ENCODE measurements around the gene GTPBP8.

Gene GTPBP8

DNA sequence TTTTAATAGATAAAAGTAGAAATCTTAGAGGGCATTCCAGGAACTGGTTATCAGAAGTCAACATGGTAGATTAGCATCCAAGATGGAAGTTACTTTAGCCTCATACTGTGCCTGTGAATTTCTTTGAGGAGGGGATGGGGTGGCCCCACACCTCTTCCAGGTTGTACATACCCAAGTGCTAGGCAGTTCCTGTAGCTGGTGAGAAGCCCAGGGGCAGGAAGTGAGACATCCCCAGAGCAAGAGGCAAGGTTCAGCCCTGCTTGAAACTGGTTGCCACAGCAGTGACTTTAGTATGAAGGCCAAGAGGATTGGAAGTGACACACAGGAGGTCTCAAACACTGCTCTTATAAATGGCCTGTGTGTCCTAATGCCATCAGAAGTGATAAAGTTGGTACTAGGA, 11.9 kb downstream of the GTPBP8 start:
- Histone ChIP-seq H3K36me3 (ENCODE audit: control insufficient read depth, insufficient read depth, low read length) (peaks cover 15% of the 10 kb centered on the region), H3K4me3 (ENCODE audit: low read depth, low read length) (no peak overlapping the region), H3K27me3 (ENCODE audit: control insufficient read depth, insufficient read depth, low read length) (no peaks in the 10 kb centered on the region), H3K9me3 (ENCODE audit: control insufficient read depth, insufficient read depth, low read length) (no peaks in the 10 kb centered on the region), H3K9ac (ENCODE audit: low read depth, low read length) (no peak overlapping the region), H3K4me1 (ENCODE audit: control insufficient read depth, insufficient read depth, low read length) (no peaks in the 10 kb centered on the region)

DNA sequence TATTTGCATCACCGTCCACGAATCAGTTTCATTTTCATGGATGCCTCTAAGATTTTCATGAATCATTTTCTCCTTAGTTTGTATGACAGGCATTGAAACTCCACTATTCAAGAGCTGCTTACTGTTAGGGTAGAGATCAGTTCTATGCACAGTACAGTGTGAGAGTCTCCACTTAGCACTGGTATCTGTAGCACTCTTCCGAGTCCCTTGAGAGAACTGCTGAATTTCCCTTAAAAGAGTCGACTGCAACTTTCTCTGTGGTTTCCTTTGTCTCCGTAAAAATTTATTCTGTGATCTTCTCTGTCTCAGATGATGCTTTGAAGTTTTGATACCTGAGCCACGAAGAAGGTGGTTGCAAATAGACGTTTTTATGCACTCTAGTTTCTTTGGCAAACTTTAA, 14.8 kb downstream of the GTPBP8 start:
- Histone ChIP-seq H3K4me3 (ENCODE audit: low read depth, low read length) (no peak overlapping the region), H3K4me1 (ENCODE audit: control insufficient read depth, insufficient read depth, low read length) (no peaks in the 10 kb centered on the region), H3K9ac (ENCODE audit: low read depth, low read length) (no peak overlapping the region), H3K9me3 (ENCODE audit: control insufficient read depth, insufficient read depth, low read length) (no peaks in the 10 kb centered on the region), H3K36me3 (ENCODE audit: control insufficient read depth, insufficient read depth, low read length) (peaks cover 16% of the 10 kb centered on the region), H3K27me3 (ENCODE audit: control insufficient read depth, insufficient read depth, low read length) (no peaks in the 10 kb centered on the region)

DNA sequence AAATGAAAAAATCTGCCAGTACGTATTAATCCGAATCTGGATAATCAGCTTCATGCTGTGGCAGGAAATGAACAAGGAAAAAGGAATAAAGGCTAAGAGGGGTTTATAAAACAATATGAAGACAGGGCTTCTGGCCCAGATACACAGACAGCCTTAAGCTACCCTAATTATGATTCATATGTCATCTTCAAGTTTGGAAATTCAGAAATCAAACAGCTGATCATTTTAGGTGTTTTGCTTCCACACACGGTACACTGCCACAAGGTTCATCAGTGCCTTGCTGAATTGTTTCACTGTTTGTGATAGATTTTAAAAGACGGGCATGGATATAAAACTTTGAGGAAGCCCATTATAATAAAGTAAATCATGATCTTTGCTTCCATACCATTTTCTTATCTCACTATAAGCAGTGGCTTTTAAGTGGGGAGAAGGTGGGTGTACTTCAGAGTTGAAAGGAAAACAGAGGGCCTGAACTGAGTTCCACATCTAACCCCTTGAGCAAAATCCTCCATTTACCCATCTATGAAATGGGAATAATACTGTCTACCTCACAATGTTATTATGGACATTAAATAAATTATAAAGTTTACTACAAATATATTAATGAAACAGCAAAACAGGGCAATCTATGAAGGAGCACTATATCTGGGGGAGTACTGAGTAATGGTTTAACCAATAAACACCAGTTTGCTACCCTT, 15.7 kb downstream of the GTPBP8 start:
- Histone ChIP-seq H3K4me1 (ENCODE audit: control insufficient read depth, insufficient read depth, low read length) (no peaks in the 10 kb centered on the region), H3K4me3 (ENCODE audit: low read depth, low read length) (no peak overlapping the region), H3K9ac (ENCODE audit: low read depth, low read length) (no peak overlapping the region), H3K27me3 (ENCODE audit: control insufficient read depth, insufficient read depth, low read length) (no peaks in the 10 kb centered on the region), H3K9me3 (ENCODE audit: control insufficient read depth, insufficient read depth, low read length) (no peaks in the 10 kb centered on the region), H3K36me3 (ENCODE audit: control insufficient read depth, insufficient read depth, low read length) (peaks cover 16% of the 10 kb centered on the region)

- H3K36me3 ChIP-seq (ENCODE audit: control insufficient read depth, insufficient read depth, low read length) = peaks cover 12% of the 10 kb centered on the region
- H3K4me3 ChIP-seq (ENCODE audit: low read depth, low read length) = no peak overlapping the region
- H3K9me3 ChIP-seq (ENCODE audit: control insufficient read depth, insufficient read depth, low read length) = no peaks in the 10 kb centered on the region
- H3K27me3 ChIP-seq (ENCODE audit: control insufficient read depth, insufficient read depth, low read length) = no peaks in the 10 kb centered on the region
- H3K4me1 ChIP-seq (ENCODE audit: control insufficient read depth, insufficient read depth, low read length) = no peaks in the 10 kb centered on the region
- H3K9ac ChIP-seq (ENCODE audit: low read depth, low read length) = no peak overlapping the region
These were observed 17.3 kb downstream of the GTPBP8 start for GRCh38 chr3:113008117-113008516.

DNA sequence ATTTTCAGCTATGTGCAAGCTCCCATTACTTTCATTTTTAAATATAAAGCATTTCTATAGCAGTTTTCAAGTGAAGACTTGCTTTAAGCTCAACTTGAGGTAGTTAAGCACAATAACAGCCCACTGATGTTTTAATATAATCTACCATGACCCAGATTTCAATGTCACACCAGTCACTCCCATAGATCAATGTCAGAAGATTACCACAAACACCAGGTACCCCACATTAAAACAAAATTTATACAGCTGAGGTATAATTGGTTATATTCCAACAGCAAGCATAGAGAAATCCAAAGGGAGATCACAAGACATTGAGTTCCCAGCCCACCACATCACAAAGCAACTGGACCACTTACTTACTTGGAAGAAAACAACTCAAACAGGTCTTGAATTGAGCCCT, 22.8 kb downstream of the GTPBP8 start:
- no peaks in the 10 kb centered on the region for H3K9me3 ChIP-seq (ENCODE audit: control insufficient read depth, insufficient read depth, low read length)
- peaks cover 7% of the 10 kb centered on the region for H3K4me1 ChIP-seq (ENCODE audit: control insufficient read depth, insufficient read depth, low read length)
- no peak overlapping the region for H3K4me3 ChIP-seq (ENCODE audit: low read depth, low read length)
- no peak overlapping the region for H3K9ac ChIP-seq (ENCODE audit: low read depth, low read length)
- H3K27me3 ChIP-seq (ENCODE audit: control insufficient read depth, insufficient read depth, low read length) = no peaks in the 10 kb centered on the region
- H3K36me3 ChIP-seq (ENCODE audit: control insufficient read depth, insufficient read depth, low read length) = peaks cover 8% of the 10 kb centered on the region

GRCh38 chr3:113018536-113019181, 27.9 kb downstream of the GTPBP8 start:
- Histone ChIP-seq H3K9me3 (ENCODE audit: control insufficient read depth, insufficient read depth, low read length) (no peaks in the 10 kb centered on the region), H3K4me3 (ENCODE audit: low read depth, low read length) (peak overlapping the region; percentile 84), H3K36me3 (ENCODE audit: control insufficient read depth, insufficient read depth, low read length) (peaks cover 2% of the 10 kb centered on the region), H3K27me3 (ENCODE audit: control insufficient read depth, insufficient read depth, low read length) (no peaks in the 10 kb centered on the region), H3K4me1 (ENCODE audit: control insufficient read depth, insufficient read depth, low read length) (peaks cover 11% of the 10 kb centered on the region), H3K9ac (ENCODE audit: low read depth, low read length) (peak overlapping the region; percentile 86)

GRCh38 chr3:113019182-113020137, 28.7 kb downstream of the GTPBP8 start:
- peak overlapping the region; percentile 84 for H3K4me3 ChIP-seq (ENCODE audit: low read depth, low read length)
- peaks cover 13% of the 10 kb centered on the region for H3K4me1 ChIP-seq (ENCODE audit: control insufficient read depth, insufficient read depth, low read length)
- no peaks in the 10 kb centered on the region for H3K9me3 ChIP-seq (ENCODE audit: control insufficient read depth, insufficient read depth, low read length)
- no peaks in the 10 kb centered on the region for H3K27me3 ChIP-seq (ENCODE audit: control insufficient read depth, insufficient read depth, low read length)
- H3K36me3 ChIP-seq (ENCODE audit: control insufficient read depth, insufficient read depth, low read length) = peaks cover 2% of the 10 kb centered on the region
- peak overlapping the region; percentile 86 for H3K9ac ChIP-seq (ENCODE audit: low read depth, low read length)

DNA sequence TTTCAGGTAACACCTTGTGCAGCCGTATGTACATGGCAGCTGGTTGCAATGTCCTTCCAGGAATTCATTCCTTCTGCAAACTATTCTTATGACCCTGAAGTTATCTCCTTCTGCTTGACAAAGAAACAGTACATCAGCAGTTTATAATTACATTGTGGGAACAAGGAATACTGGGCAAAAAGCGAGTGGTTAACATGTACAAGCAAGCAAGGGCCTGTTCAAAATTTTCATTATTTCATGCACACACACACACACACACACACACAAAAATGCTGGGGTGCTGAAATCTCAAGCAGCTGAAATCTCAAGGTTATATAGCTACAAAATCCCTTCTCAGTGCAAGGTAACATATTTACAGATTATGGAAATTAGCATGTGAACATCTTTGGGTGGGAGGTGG, 30.7 kb downstream of the GTPBP8 start:
- no peaks in the 10 kb centered on the region for H3K27me3 ChIP-seq (ENCODE audit: control insufficient read depth, insufficient read depth, low read length)
- H3K9ac ChIP-seq (ENCODE audit: low read depth, low read length) = no peak overlapping the region
- H3K9me3 ChIP-seq (ENCODE audit: control insufficient read depth, insufficient read depth, low read length) = no peaks in the 10 kb centered on the region
- H3K4me3 ChIP-seq (ENCODE audit: low read depth, low read length) = no peak overlapping the region
- H3K36me3 ChIP-seq (ENCODE audit: control insufficient read depth, insufficient read depth, low read length) = peaks cover 1% of the 10 kb centered on the region
- H3K4me1 ChIP-seq (ENCODE audit: control insufficient read depth, insufficient read depth, low read length) = peaks cover 13% of the 10 kb centered on the region

DNA sequence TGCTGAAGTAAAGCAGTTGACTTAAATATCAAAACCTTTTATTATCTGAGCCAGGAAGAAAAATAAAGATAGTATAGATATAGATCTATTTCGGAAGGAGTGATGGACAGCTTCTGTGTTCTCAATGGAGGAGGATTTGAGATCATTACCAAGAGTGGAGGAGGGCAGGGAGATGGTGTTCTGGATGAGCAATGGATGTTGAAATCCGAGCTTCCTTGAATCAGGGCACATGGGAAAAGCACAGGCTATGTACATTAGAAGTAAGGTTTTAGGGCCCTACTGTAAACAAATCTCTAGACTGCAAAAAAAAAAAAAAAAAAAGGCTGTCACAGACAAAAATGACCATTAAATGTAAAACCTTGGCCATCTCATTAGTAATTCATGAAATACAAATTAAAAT, 43.2 kb downstream of the GTPBP8 start:
- no peak overlapping the region for H3K9ac ChIP-seq (ENCODE audit: low read depth, low read length)
- H3K4me3 ChIP-seq (ENCODE audit: low read depth, low read length) = no peak overlapping the region
- peaks cover 7% of the 10 kb centered on the region for H3K4me1 ChIP-seq (ENCODE audit: control insufficient read depth, insufficient read depth, low read length)
- no peaks in the 10 kb centered on the region for H3K36me3 ChIP-seq (ENCODE audit: control insufficient read depth, insufficient read depth, low read length)
- H3K27me3 ChIP-seq (ENCODE audit: control insufficient read depth, insufficient read depth, low read length) = no peaks in the 10 kb centered on the region
- H3K9me3 ChIP-seq (ENCODE audit: control insufficient read depth, insufficient read depth, low read length) = no peaks in the 10 kb centered on the region

- H3K9ac ChIP-seq (ENCODE audit: low read depth, low read length) = no peak overlapping the region
These were observed 44.7 kb downstream of the GTPBP8 start for GRCh38 chr3:113035387-113035982.

DNA sequence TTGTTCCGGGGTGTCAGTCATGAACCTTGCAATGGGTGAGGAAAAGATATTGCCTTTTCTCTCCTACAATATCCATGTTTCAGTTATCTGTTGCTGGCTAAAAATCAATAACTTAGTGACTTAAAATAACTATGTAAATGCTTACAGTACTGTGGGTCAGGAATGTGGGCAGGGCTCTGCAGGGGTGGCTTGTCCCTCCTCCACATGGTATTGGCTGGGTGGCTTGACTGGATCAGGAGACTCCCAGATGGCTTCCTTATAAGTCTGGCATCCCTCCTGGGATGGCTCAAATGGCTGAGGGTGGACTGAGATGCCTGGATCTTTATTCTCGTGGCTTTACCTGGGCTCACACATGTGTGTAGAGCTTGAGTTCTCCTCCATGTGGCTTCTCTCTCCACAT, 47.5 kb downstream of the GTPBP8 start:
- H3K27me3 ChIP-seq (ENCODE audit: control insufficient read depth, insufficient read depth, low read length) = no peaks in the 10 kb centered on the region
- H3K4me3 ChIP-seq (ENCODE audit: low read depth, low read length) = no peak overlapping the region
- H3K9ac ChIP-seq (ENCODE audit: low read depth, low read length) = no peak overlapping the region
- H3K36me3 ChIP-seq (ENCODE audit: control insufficient read depth, insufficient read depth, low read length) = no peaks in the 10 kb centered on the region
- H3K4me1 ChIP-seq (ENCODE audit: control insufficient read depth, insufficient read depth, low read length) = peaks cover 6% of the 10 kb centered on the region
- no peaks in the 10 kb centered on the region for H3K9me3 ChIP-seq (ENCODE audit: control insufficient read depth, insufficient read depth, low read length)

More at GRCh38 chr3:113035387-113035982, 44.7 kb downstream of the GTPBP8 start:
- Histone ChIP-seq H3K4me1 (ENCODE audit: control insufficient read depth, insufficient read depth, low read length) (peaks cover 7% of the 10 kb centered on the region), H3K4me3 (ENCODE audit: low read depth, low read length) (no peak overlapping the region), H3K9me3 (ENCODE audit: control insufficient read depth, insufficient read depth, low read length) (no peaks in the 10 kb centered on the region), H3K27me3 (ENCODE audit: control insufficient read depth, insufficient read depth, low read length) (no peaks in the 10 kb centered on the region), H3K36me3 (ENCODE audit: control insufficient read depth, insufficient read depth, low read length) (no peaks in the 10 kb centered on the region)

Data from iPS-15b (cell line).